A549 (cell line): ENCODE results near the gene CPS1. TPM values are rescaled to one million over a fixed set of nuclear protein-coding genes. Genes with fewer than 3 reads are reported as not detected.

ENCODE experiments used
- ATAC-seq, 2 experiments: fragments of 200-7000 bp in 1 of 2; fragments of >200 bp in 1 of 2; cut with Nextera tagmentation in 1 of 2; cut with Tn5 transposase in 1 of 2; 3 replicates each; pipeline versions ENCODE4 v1.8.0 to v1.9.1; 2018 to 2020; ENCODE audit warnings: mild to moderate bottlenecking in 1 of 2, moderate library complexity in 1 of 2
- CTCF ChIA-PET: fragments of 300-600 bp; sonication (Branson Sonifier 250); formaldehyde crosslinking; extraction: SDS; loops from one replicate; lab custom pipeline; 2021; ENCODE audit warnings: antibody characterized with exemption, inconsistent platforms; lab: Yijun Ruan, JAX
- POLR2A ChIA-PET: fragments of 350-600 bp; formaldehyde crosslinking; extraction: SDS; loops from one replicate; lab custom pipeline; 2021; ENCODE audit warnings: antibody characterized with exemption, inconsistent platforms; lab: Yijun Ruan, JAX
- DNase-seq, 2 experiments: peaks; one replicate each; pipeline versions ENCODE4 v3.0.0 to v3.0.0-alpha.2; 2011 to 2016; ENCODE audit warnings: low read depth in 1 of 2, low spot score in 1 of 2
- FAIRE-seq: peaks from 2 replicates; lab custom pipeline; 2011; peaks lifted over from hg19 to GRCh38; lab: Jason Lieb, UNC
- H3K27ac ChIP-seq, 2 experiments: fragments of >200 bp; sonication (Bioruptor Twin); formaldehyde crosslinking; 3 replicates each; pipeline ENCODE4 v1.5.1; 2016 to 2017
- H3K4me1 ChIP-seq: fragments of >200 bp; sonication (Bioruptor Twin); formaldehyde crosslinking; 3 replicates; pipeline ENCODE4 v1.6.1; 2016
- H3K4me2 ChIP-seq: fragments of >200 bp; sonication (Bioruptor Twin); formaldehyde crosslinking; 3 replicates; pipeline ENCODE4 v1.6.1; 2016
- H3K4me3 ChIP-seq: fragments of >200 bp; sonication (Bioruptor Twin); formaldehyde crosslinking; 3 replicates; pipeline ENCODE4 v1.5.1; 2016
- H3K9me3 ChIP-seq: fragments of >200 bp; sonication (Bioruptor Twin); formaldehyde crosslinking; 3 replicates; pipeline ENCODE4 v1.6.1; 2016
- EHF ChIP-seq: fragments of 250-450 bp; sonication (Bioruptor Pico); IDR thresholded peaks from 2 replicates; pipeline ENCODE4 v1.5.0; 2020; ENCODE audit warnings: mild to moderate bottlenecking
- EP300 ChIP-seq, 2 experiments: fragments of >200 bp; sonication (Bioruptor Twin); formaldehyde crosslinking; IDR thresholded peaks; 2 replicates in 1 of 2; 3 replicates in 1 of 2; pipeline ENCODE4 v1.6.1; 2016 to 2017
- FOSL2 ChIP-seq, 2 experiments: fragments of 450-650 bp in 1 of 2; fragments of >200 bp in 1 of 2; sonication (Bioruptor Twin) in 1 of 2; formaldehyde crosslinking; IDR thresholded peaks; 2 replicates each; pipeline versions ENCODE4 v1.5.0 to v1.6.1; 2016 to 2020; ENCODE audit warnings: mild to moderate bottlenecking in 1 of 2, moderate library complexity in 1 of 2
- HDAC2 ChIP-seq: fragments of 200-600 bp; sonication (generic); IDR thresholded peaks from 2 replicates; pipeline ENCODE4 v1.6.1; 2016
- HOXA7 ChIP-seq: fragments of 250-450 bp; sonication (Bioruptor Pico); IDR thresholded peaks from 2 replicates; pipeline ENCODE4 v1.5.0; 2020; ENCODE audit warnings: mild to moderate bottlenecking, moderate library complexity
- MAFK ChIP-seq: fragments of 450-650 bp; IDR thresholded peaks from 2 replicates; pipeline ENCODE4 v1.6.1; 2014; ENCODE audit not compliant: partially characterized antibody
- MYC ChIP-seq: IDR thresholded peaks from 2 replicates; pipeline ENCODE4 v1.6.1; 2012; ENCODE audit warnings: mild to moderate bottlenecking, inconsistent platforms, low read length, improper control_type of control experiment, borderline replicate concordance
- NR3C1 ChIP-seq: fragments of >200 bp; sonication (Bioruptor Twin); formaldehyde crosslinking; IDR thresholded peaks from 3 replicates; pipeline ENCODE4 v1.6.1; 2017
- POLR2A ChIP-seq: IDR thresholded peaks from 2 replicates; pipeline ENCODE4 v1.6.1; 2012; ENCODE audit warnings: mild to moderate bottlenecking, low read length
- POLR2AphosphoS2 ChIP-seq: conservative IDR thresholded peaks from 2 replicates; pipeline ENCODE4 v1.6.1; 2012; ENCODE audit warnings: low read length, improper control_type of control experiment, inconsistent platforms
- SMC3 ChIP-seq: fragments of >200 bp; sonication (Bioruptor Twin); formaldehyde crosslinking; IDR thresholded peaks from 3 replicates; pipeline ENCODE4 v1.6.1; 2018; ENCODE audit warnings: inconsistent platforms
- TP53 ChIP-seq: fragments of 250-450 bp; sonication (Bioruptor Pico); IDR thresholded peaks from 2 replicates; pipeline ENCODE4 v1.5.0; 2021; ENCODE audit warnings: mild to moderate bottlenecking, moderate library complexity
- ZNF302 ChIP-seq: fragments of 250-450 bp; sonication (Bioruptor Pico); IDR thresholded peaks from 2 replicates; pipeline ENCODE4 v1.9.0; 2021; ENCODE audit warnings: inconsistent platforms, mild to moderate bottlenecking, moderate library complexity
- WGBS: methylation state at CpG from one replicate; pipeline ENCODE4 v1.1.6; 2017; ENCODE audit errors: missing lambda C conversion rate; 5-methylcytosine and 5-hydroxymethylcytosine counted together
- polyA plus RNA-seq, 4 experiments: library from polyadenylated mRNA; depleted of rRNA in 3 of 4; stranded (reverse); fragments of >200 nt; fragmentation: RNase III in 1 of 4; extraction: RNeasy Plus Mini Kit Qiagen cat#74134 plus additional on column Dnase treatment in 1 of 4; gene quantifications; 2 replicates in 3 of 4; 3 replicates in 1 of 4; pipeline ENCODE4 v1.2.3, GENCODE V29; 2011 to 2017
- TF ChIP-seq, protein P1 (sequence below): fragments of 150-350 bp; IDR thresholded peaks from 2 replicates; pipeline ENCODE4 v1.6.1; 2014; ENCODE audit warnings: low read depth, mild to moderate bottlenecking, low read length

Gene CPS1
- polyA plus RNA-seq, 2 of the 4 experiments (the other 2 are of a cell fraction), result 16.1 to 61.3 TPM

DNA sequence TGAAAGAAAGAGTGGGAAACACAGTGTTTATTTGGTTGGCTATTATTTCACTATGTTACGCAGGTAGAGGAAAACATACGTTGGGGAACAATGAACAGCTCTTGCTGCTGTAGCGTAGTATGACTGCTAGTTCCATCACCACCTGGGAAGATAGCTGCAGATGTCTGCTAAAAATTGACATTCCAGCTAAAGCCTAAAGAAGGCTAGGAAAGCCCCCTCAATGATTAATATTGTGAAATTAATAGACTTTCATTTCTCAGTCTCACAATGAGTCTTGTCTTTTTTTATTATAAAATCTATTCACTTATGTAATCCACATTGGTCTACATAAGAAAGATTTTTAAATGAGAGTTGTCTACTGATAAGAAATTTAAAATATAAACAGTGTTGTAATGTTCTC lies 165.7 kb downstream of the CPS1 start:
- no peak for ATAC-seq
- Histone ChIP-seq H3K4me1 (no peaks in the 10 kb centered on the region), H3K4me3 (no peak overlapping the region), H3K4me2 (no peak overlapping the region), H3K27ac (no peak overlapping the region), H3K9me3 (no peaks in the 10 kb centered on the region)
- no peak for DNase-seq
- POLR2A ChIA-PET, result no interaction called here
- CTCF ChIA-PET, result no interaction called here
- 37% methylated on average over 3 of the region's 3 CpGs for WGBS
- no peak for TF ChIP-seq NR3C1
- no peak for TF ChIP-seq HDAC2
- TF ChIP-seq TP53 (CRISPR knock-in tag), result no peak
- TF ChIP-seq EP300 (IDR thresholded peaks at IDR 0.05), result no peak
- TF ChIP-seq FOSL2 (IDR thresholded peaks at IDR 0.05), result no peak
- no peak for TF ChIP-seq FOSL2 (CRISPR knock-in tag; IDR thresholded peaks at IDR 0.05)
- no peak for TF ChIP-seq POLR2AphosphoS2
- TF ChIP-seq, protein P1, sequence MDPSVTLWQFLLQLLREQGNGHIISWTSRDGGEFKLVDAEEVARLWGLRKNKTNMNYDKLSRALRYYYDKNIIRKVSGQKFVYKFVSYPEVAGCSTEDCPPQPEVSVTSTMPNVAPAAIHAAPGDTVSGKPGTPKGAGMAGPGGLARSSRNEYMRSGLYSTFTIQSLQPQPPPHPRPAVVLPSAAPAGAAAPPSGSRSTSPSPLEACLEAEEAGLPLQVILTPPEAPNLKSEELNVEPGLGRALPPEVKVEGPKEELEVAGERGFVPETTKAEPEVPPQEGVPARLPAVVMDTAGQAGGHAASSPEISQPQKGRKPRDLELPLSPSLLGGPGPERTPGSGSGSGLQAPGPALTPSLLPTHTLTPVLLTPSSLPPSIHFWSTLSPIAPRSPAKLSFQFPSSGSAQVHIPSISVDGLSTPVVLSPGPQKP, result no peak
- TF ChIP-seq POLR2A, result no peak
- no peak for FAIRE-seq

DNA sequence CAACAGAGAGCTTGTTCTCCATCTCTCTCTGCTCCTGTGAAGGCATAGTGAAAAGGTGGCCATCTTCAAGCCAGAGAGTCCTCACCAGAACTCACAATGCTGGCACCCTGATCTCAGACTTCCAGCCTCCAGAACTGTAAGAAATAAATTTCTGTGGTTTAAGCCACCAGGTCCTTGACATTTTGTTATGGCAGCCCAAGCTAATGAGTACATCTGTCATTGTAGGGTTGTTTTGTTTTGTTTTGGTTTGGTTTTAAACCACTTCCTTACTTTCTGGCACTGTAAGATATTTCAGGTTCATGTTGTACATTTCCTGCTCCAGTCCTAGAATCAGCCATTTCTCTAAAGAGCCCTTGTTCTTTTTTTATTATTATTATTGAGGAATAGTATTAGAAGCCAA lies 171.2 kb downstream of the CPS1 start:
- no peak overlapping the region for H3K27ac ChIP-seq
- CTCF ChIA-PET, result no interaction called here
- no peak overlapping the region for H3K4me3 ChIP-seq
- H3K9me3 ChIP-seq, result no peaks in the 10 kb centered on the region
- no peak overlapping the region for H3K4me2 ChIP-seq
- TF ChIP-seq SMC3 (no peak), MAFK (no peak), POLR2A (no peak), MYC (no peak), EP300 (IDR thresholded peaks at IDR 0.05) (no peak), EHF (no peak), ZNF302 (CRISPR knock-in tag) (no peak), HOXA7 (CRISPR knock-in tag) (no peak)
- no peak for FAIRE-seq
- POLR2A ChIA-PET, result no interaction called here
- no peaks in the 10 kb centered on the region for H3K4me1 ChIP-seq
- no peak for ATAC-seq
- no peak for DNase-seq

Other genes with a start within 250 kb of the CPS1 start
- gene MYL1, start 241.4 kb upstream of the CPS1 start, polyA plus RNA-seq (2011; rRNA removed), result not detected in 2 replicates
- gene MYL1, start 241.4 kb upstream of the CPS1 start, polyA plus RNA-seq (2017; fragmentation: RNase III; extraction: RNeasy Plus Mini Kit Qiagen cat#74134 plus additional on column Dnase treatment), result not detected in 3 replicates
- 83.7 and 90.4 TPM in 2 replicates for gene LANCL1, start 79.8 kb upstream of the CPS1 start, polyA plus RNA-seq (2011; rRNA removed)
- 26.7 to 30.1 TPM (median 28.1 TPM) in 3 replicates for gene LANCL1, start 79.8 kb upstream of the CPS1 start, polyA plus RNA-seq (2017; fragmentation: RNase III; extraction: RNeasy Plus Mini Kit Qiagen cat#74134 plus additional on column Dnase treatment)